Renal pelvis (tissue), 4 donors: ENCODE data around the gene TEX2. TPM values are rescaled to one million over a fixed set of nuclear protein-coding genes. Genes with fewer than 3 reads are reported as not detected.

Experiments used
- DNase-seq: peaks from one replicate; pipeline ENCODE4 v3.0.0-alpha.2; 2013
- polyA plus RNA-seq, 3 donors: library from polyadenylated mRNA; unstranded; fragments of 120-200 nt; gene quantifications; one replicate each; pipeline ENCODE4 v1.2.1, GENCODE V29; 2013; ENCODE audit not compliant: insufficient read length in 3 of 3

TEX2 gene
- polyA plus RNA-seq, 3 donors, result 24.1 to 30.4 (median 27.1) TPM

- no peak for DNase-seq
Observed at GRCh38 chr17:64164596-64165285, 98.3 kb downstream of the TEX2 start.

- DNase-seq, result no peak
Observed at GRCh38 chr17:64163468-64163867, 99.6 kb downstream of the TEX2 start.

DNA sequence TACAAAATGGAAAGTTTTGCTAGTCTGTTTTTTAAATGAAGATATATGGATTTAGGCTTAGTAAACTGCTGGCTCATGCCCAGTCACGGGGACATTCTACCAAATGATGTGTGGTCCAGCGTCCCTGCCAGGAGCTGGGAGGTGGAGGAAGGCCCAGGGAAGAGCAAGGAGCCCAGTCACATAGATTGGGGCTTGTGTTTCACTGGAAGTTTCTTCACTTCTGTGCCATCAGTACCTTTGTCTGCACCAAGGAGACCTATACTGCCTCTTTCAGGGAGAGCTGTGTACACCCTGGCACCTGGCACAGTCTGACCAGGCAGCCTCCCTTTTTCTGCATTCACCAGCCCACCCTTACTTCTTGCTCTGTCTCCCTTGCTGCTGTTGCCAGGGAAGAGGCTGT lies 100.5 kb downstream of the TEX2 start:
- DNase-seq, result no peak

DNA sequence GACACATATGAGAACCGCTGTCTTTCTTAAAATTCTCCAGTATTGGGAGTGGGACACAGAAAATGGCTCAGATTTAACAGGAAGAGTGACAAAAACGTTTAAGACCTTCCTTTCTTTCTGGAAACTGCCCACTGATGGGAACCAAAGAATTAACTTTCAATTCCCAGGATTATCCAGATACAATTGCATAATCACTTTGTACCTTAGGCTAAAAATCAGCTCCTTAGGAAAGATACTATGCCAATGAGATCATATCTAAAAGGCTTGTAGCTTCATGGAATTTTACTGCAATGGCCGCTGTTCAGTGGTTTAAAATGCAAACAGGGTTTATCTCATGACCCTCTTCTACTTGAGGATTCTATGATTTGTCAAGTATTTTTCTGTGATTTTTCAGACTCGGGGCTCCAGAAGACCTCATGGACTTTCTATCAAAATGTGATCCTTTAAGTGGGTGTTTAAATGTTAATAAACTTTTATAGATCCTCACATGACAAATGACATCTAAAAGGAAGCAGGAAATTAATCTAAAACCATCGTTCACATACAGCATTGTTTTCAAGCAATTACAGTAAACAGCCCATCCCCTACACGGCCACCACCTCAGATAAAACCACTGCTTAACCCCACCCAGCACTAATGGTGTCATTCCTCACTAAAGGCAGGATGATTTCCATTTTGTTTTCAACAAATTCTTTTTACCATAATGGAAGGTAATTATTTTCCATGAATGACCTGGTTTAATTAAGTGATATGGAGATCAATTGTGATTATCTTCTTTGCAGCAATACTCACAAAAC lies 101.5 kb downstream of the TEX2 start:
- DNase-seq, result no peak

GRCh38 chr17:64160378-64160777 lies 102.7 kb downstream of the TEX2 start:
- DNase-seq, result no peak

DNA sequence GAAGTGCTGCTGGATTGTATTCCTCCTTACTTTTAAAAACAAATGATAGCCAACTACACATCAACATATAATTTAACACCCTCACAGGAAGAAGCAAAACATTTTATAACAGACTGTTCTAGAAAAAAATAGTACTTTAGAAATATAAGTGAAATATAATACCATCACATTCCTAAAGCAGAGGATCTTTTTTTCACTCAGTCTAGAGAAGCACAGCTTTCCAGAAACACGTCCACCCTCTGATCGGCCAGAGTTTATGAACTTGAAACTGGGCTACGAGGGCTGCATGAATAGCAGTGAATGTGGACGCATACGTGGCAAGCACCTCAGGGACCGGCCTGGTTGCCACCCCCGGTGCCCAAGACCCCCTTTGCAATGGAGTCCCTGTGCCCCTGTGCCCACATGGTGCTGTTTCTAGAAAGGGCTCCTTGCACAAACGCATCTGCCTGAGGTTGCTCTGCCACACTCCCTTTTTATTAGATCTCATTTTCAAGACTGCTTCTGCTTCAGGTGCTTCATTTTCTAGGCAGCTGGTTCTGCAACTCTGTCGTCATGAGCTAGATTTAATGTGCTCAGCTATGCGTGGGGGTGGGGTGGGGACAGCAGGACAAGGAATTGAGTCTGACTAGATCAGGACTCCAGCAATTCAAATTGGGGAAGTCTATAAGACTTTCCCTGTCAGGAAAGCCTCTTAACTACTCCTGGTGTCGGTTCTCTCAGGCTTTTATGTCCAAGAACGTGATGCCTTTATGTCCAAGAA lies 104.0 kb downstream of the TEX2 start:
- no peak for DNase-seq

DNA sequence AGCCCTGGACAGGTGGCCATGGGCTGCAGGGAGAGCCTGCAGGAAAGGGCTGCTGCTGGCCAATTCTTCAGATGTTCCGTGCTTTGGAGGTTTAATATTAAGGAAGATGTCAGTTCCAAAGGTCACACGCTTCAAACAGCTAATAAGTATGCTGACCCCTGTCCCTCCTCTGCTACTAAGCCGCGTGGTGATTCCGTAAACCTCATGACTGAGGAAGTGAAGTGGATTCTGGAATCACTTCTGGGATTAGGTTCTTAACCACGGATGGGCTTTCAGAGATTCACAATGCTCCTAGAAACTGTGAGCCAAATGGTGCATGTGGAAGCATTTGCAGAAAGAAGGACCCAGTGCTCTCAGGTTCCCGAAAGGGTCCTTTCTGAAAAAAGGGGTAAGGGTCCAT lies 104.7 kb downstream of the TEX2 start:
- no peak for DNase-seq

GRCh38 chr17:64157669-64158180 lies 105.3 kb downstream of the TEX2 start:
- DNase-seq, result no peak

GRCh38 chr17:64156670-64157069 lies 106.4 kb downstream of the TEX2 start:
- no peak for DNase-seq

DNA sequence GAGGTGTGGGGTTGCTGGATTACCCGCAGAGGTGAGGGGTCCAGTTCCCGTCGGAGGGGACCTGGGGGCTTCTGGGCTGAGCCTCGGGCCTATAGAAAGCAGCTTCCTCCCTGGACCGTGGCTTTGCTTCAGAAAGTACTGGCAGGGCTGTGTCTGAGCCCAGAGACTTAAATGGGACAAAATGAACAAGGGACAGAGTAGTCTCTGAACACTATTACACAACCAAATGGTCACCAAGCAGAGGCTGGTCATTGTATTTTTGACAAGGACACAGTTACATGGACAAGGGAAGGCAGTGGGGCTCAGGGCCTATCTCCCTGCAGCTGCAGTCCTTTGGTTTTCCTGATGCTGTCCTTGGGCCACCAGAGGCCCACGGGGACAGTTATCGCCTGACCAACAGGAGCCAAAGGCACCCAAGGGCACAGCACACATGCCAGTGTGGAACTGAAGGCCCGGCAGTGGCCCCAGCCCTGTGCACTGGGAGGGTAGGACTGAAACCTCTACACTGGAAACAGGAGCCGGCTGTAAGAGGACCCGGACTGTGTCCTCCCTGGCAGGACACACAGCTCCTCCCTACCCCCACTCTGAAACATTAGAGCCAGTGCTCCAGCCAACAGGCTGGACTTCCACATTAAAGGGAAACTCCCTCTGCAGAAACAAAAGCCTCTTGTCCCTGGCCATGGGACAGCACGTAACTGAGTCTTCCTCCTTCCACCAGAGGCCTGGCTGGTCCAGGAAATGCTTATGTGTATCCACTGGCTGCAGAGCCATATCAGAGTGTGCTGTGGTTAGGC lies 107.1 kb downstream of the TEX2 start:
- DNase-seq, result peak; percentile 76

DNA sequence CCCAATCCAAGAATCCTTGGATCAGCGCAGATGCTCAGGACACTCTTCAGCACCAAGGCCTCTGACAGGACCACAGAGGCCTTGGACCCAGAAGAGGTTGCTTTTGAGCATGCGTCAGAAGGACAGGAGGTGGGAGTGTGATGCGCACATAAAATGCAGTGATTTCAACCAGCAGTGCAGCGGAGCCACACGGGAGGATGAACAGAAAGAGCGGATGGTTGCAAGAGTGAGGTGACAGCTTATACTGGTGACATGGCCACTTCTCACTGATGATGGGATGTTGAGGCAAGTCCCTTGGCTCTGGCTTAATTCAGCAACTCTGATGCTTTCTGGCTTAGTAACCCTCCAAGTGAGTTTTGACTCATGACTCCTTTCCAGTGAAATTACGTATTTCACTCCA lies 107.9 kb downstream of the TEX2 start:
- DNase-seq, result no peak

DNA sequence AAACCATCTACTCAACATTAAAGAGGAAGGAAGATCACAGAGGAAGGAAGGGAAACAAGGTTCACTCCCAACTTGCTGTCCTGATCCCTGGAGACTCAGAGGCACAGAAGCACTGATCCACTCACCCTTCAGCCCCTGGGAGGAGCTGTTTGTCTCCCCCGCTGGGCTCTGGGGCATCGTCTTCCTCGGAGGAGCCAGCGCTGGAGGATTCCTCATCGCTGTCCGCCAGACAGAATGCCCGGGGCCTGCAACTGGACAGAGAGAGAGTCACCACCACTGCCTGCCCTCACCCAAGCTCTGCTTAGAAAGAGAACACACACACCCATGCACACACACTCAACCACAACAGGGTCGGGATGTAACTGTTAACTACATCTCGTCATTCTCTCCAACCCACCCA lies 108.3 kb downstream of the TEX2 start:
- no peak for DNase-seq

GRCh38 chr17:64154313-64154695 lies 108.8 kb downstream of the TEX2 start:
- DNase-seq, result no peak

DNA sequence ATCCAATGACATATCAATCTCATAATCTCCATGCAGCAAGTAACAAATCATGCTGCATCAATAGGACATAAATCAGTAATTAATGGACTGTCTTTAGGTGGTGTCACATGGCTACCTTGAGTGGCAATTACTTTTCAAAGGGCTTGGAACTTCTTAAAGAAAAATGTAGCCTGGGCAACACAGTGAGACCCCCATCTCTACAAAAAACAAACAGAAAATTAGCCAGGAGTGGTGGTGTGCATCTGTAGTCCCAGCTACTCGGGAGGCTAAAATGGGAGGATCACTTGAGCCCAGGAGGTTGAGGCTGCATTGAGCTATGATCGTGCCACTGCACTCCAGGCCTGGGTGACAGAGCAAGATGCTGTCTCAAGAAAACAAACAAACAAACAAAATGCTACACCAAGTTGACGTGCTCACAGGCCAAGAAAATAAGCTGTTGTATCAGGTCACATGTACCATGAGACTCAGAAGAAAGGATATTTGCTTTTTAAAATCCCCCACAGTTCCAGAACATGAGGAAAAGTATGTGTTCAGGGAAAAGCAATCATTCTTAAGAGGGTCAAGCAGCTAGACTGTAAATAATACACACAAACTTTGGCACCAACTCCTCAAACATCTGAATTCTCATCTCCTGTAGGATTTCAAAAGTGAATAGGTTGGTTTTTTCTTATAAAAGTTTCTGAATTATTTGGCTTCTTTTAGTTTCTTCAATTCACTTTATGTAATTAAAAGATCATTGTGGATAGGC lies 109.3 kb downstream of the TEX2 start:
- no peak for DNase-seq

GRCh38 chr17:64152428-64153125 lies 110.5 kb downstream of the TEX2 start:
- no peak for DNase-seq

GRCh38 chr17:64151016-64151368 lies 112.1 kb downstream of the TEX2 start:
- DNase-seq, result no peak

DNA sequence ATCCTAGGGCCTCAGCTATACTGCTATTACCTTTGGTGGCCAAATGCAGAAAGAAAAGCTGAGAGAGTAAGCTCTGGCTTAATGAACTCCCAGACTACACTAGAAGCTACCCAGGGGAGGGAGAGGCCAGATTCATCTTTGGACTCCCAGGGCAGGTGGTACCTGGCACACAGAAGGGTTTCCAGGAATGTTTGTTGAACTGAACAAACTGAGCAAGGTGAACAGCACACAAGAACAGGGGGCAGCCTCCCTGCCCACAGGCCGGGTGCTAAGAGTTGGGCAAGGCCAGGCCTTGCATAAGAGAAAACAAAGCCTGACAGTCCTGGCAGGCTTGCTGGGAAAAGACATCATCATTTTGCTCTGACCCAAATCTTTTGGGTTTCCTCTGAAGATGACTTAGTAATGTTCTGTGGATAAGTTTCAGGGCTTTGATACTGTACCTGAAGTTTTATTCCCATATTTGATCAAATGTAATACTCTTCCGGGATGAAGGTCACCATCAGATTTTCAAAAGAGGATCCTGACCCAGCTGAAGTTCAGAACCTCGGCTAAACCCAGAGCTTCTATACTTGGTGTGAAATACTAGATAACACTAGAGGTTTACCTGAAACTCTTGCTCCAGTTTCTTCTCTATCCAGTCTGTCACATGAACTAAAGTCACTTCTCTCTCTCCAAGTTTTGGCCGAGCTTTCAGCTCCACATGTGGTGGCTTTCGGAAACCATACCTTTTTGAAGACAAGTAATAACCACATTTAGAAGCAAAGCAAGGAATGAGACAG lies 112.6 kb downstream of the TEX2 start:
- DNase-seq, result no peak

- no peak for DNase-seq
Observed at GRCh38 chr17:64149196-64149595, 113.9 kb downstream of the TEX2 start.

GRCh38 chr17:64148699-64149098 lies 114.4 kb downstream of the TEX2 start:
- no peak for DNase-seq
